ENCODE results near the gene RASAL2.
A peak's percentile ranks its signal among the peaks of the same experiment; 100 is the strongest.
"Not testable (repeated sequence)": the region's sequence is repeated elsewhere in the genome, so short reads cannot be mapped to it uniquely, and the experiment has no call there.

Gene RASAL2

DNA sequence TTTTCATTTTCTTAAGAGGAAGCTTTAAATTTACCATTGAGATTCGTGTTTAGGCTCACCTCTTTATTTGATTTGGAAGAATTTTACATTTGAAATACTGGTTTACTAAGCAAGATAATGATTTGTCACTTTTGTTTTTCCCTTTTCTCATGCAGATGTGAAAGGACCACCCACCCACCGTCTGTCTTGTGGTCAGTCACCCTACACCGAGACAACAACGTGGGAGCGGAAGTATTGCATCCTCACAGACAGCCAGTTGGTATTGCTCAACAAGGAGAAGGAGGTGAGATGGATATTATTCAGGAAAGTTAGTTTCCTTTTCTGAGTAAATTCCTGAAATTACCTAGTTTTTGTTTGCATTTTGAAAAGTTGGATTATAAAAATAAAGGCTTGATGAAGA is 189.5 kb downstream of the RASAL2 start:
- DNase-seq (ENCODE audit: low spot score) = no peak

- DNase-seq (ENCODE audit: low spot score) = no peak
These were observed 190.2 kb downstream of the RASAL2 start for GRCh38 chr1:178284058-178284457.

DNA sequence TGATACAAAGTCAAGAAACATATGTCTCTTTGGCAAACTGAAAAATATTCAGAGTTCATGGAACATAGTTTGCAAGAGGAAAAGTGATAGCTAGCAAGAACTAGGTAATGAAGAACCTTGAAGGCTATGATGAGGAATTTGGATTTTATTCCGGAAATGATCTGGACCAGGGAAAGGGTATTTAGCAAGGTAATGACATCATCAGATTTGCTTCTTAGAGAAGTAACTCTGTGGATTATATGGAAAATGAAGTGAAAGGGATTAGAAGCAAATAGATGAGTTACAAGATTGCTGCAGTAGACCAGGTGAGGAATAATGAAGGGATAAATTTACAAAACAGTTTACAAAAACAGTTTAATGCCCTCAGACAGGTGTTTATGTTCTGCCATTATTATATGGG is 197.3 kb downstream of the RASAL2 start:
- DNase-seq (ENCODE audit: low spot score) = no peak

GRCh38 chr1:178294654-178295053 is 200.8 kb downstream of the RASAL2 start:
- no peak for DNase-seq (ENCODE audit: low spot score)

- DNase-seq (ENCODE audit: low spot score) = no peak
These were observed 206.4 kb downstream of the RASAL2 start for GRCh38 chr1:178300352-178300699.

- DNase-seq (ENCODE audit: low spot score) = no peak
These were observed 207.2 kb downstream of the RASAL2 start for GRCh38 chr1:178301141-178301540.

- DNase-seq (ENCODE audit: low spot score) = no peak
These were observed 213.4 kb downstream of the RASAL2 start for GRCh38 chr1:178307264-178307663.

DNA sequence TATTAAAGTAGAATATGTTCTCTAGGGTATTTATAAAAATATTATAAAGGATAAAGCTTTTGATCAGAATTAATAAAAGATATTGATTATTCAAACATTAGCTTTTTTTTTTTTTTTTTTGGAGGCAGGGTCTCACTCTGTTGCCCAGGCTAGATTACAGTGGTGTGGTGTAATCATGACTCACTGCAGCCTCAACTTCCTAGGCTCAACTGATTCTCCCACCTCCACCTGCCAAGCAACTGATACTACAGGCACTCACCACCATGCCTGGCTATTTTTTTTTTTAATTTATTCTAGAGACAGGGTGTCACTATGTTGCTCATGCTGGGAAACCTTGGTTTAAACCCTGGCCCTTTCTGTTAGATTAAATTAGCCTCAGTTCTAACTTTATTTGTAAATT is 214.5 kb downstream of the RASAL2 start:
- no peak for DNase-seq (ENCODE audit: low spot score)

- DNase-seq (ENCODE audit: low spot score) = peak; percentile 35
These were observed 216.8 kb downstream of the RASAL2 start for GRCh38 chr1:178310685-178311105.

GRCh38 chr1:178311164-178311563 is 217.3 kb downstream of the RASAL2 start:
- DNase-seq (ENCODE audit: low spot score) = no peak

- not testable (repeated sequence) for DNase-seq (ENCODE audit: low spot score)
These were observed 226.5 kb downstream of the RASAL2 start for GRCh38 chr1:178320280-178320982.

DNA sequence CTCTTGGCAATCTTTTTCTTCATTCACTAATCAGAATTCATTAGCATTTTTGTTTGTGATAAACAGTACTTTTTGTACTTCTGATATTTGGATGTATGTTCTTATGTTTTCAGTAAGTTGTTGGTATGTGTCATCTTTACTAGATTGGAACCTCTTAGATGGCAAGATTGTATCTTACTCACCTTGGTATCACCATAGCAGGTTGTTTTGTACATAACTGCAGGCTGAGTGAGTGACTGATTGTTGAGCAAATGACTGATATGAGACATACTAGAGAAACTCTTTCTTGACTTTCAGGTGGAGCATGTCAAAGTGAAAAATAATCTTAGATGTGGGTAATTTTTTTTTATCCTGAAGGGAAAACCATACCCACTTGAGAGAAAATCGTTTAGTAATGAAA is 229.2 kb downstream of the RASAL2 start:
- no peak for DNase-seq (ENCODE audit: low spot score)

DNA sequence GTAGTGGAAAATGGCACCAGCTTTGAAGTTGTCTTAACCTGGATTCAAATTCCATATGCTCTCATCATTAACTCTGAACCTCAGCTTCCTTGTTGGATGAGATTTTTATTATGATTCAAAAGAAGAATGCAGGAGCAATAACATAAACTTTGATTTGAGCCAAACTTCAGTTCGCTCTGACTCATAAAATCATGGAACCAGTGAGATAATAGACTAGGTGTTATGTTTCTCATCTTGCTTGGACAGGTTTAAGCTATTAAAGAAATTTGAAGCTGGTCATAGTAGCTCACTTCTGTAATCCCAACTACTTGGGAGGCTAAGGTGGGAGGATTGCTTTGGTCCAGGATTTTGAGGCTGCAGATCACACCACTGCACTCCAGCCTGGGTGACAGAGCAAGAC is 230.1 kb downstream of the RASAL2 start:
- no peak for DNase-seq (ENCODE audit: low spot score)

- no peak for DNase-seq (ENCODE audit: low spot score)
These were observed 234.8 kb downstream of the RASAL2 start for GRCh38 chr1:178328728-178329127.

GRCh38 chr1:178330153-178330552 is 236.2 kb downstream of the RASAL2 start:
- no peak for DNase-seq (ENCODE audit: low spot score)

GRCh38 chr1:178330848-178331497 is 237.1 kb downstream of the RASAL2 start:
- no peak for DNase-seq (ENCODE audit: low spot score)

- no peak for DNase-seq (ENCODE audit: low spot score)
These were observed 241.5 kb downstream of the RASAL2 start for GRCh38 chr1:178335426-178335825.

GRCh38 chr1:178337091-178337706 is 243.3 kb downstream of the RASAL2 start:
- no peak for DNase-seq (ENCODE audit: low spot score)

GRCh38 chr1:178339834-178340233 is 245.9 kb downstream of the RASAL2 start:
- no peak for DNase-seq (ENCODE audit: low spot score)

DNA sequence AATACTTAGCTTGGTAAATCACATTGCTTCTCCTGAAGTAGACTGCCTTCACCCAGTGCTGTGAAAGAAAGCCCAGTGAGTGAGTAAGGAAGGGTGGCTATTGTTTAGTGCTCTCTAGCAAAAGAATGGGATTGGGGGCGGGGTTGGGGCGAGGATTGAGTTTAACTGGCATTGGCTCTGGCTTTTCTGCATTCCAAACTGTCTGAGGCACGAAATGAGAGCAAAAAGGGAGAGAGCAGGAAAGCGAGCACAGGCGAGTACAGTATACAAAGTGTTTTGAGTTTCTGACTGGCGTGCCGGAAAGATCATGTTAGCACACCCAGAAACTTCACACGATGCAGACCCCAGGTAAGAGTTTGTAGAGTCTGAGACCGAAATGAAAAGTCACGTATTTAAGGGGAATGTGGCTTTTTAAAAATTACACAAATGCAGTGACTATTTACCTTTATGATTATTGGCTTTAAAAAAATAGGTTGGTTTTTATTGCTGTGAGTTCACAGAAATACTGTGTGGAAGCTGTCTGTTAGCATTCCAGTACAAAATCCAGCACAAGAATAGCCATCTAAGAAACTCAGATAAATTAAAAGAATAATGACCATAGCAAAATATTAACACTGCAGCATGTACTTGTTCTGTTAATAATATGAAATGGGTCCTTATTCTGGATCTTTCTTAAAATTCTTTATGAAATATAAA is 247.5 kb downstream of the RASAL2 start:
- no peak for DNase-seq (ENCODE audit: low spot score)

DNA sequence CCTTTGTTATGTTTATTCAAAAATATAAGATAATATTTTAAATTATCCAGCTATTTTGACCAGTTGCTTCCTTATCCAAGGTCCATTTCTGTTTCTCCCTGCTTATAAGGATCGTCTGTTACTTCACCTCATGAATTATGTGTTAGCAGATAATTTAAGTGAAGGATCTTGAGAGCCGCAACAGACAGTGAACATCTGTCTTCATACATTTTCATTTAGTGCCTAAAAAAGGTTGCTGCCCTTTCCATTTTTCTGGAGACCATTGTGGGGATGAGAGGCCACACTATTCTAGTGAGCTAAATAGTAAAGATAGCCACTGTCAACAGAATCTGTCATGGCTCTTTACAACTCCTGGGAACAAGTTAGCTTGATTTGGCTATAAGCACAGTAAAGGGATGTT is 248.8 kb downstream of the RASAL2 start:
- no peak for DNase-seq (ENCODE audit: low spot score)

GRCh38 chr1:178344513-178345091 is 250.7 kb downstream of the RASAL2 start:
- peak; percentile 28 for DNase-seq (ENCODE audit: low spot score)

DNA sequence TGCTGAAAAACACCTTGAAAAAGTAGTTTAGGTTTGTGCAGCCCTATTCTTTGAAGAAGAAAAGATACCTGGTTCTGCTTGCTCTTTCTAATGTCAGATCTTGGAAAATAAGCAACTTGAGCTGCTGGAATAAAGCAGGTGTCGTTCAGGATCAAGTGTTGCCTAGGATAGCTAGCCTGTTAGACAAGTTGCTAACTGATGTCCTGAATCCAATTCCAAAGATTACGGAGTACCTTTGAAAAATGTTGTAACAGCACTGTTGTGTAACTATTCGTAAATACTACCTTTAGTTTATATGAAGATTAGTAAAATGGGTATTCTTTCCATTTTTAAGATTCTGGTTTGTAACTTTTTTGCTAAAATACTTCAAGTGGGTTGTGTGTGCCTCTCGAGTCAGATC is 251.3 kb downstream of the RASAL2 start:
- DNase-seq (ENCODE audit: low spot score) = no peak
